Right lobe of liver (tissue), 4 donors: Measurements from ENCODE around the gene GATA6.

Experiments
- POLR2A ChIP-seq: fragments of 450-650 bp; IDR thresholded peaks from one replicate; pipeline ENCODE4 v1.6.1; 2017; ENCODE audit warnings: antibody characterized with exemption, mild to moderate bottlenecking
- TF ChIP-seq, protein P1 (sequence below), 4 donors: fragments of 200-600 bp in 3 of 4; fragments of 450-650 bp in 1 of 4; IDR thresholded peaks; one replicate each; pipeline versions ENCODE4 v1.5.1 to v1.8.0; 2016 to 2022; ENCODE audit warnings: antibody characterized with exemption in 4 of 4, mild to moderate bottlenecking in 2 of 4
- donor health status: DM: no; HTN: no; CAD: no.
- donor health status: DM: no; HTN: no; CAD: no.
- donor health status: DM: no; HTN: yes; CAD: no.

GRCh38 chr18:22128954-22129353, 40.4 kb upstream of the GATA6 start:
- TF ChIP-seq, protein P1, sequence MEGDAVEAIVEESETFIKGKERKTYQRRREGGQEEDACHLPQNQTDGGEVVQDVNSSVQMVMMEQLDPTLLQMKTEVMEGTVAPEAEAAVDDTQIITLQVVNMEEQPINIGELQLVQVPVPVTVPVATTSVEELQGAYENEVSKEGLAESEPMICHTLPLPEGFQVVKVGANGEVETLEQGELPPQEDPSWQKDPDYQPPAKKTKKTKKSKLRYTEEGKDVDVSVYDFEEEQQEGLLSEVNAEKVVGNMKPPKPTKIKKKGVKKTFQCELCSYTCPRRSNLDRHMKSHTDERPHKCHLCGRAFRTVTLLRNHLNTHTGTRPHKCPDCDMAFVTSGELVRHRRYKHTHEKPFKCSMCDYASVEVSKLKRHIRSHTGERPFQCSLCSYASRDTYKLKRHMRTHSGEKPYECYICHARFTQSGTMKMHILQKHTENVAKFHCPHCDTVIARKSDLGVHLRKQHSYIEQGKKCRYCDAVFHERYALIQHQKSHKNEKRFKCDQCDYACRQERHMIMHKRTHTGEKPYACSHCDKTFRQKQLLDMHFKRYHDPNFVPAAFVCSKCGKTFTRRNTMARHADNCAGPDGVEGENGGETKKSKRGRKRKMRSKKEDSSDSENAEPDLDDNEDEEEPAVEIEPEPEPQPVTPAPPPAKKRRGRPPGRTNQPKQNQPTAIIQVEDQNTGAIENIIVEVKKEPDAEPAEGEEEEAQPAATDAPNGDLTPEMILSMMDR (IDR thresholded peaks at IDR 0.05) = no peak
- TF ChIP-seq POLR2A = no peak
